ENCODE data around the gene SUN3.
"Not testable (repeated sequence)": the region's sequence is repeated elsewhere in the genome, so short reads cannot be mapped to it uniquely, and the experiment has no call there.

The SUN3 gene

GRCh38 chr7:47943676-47944474 is 85.0 kb downstream of the SUN3 start:
- DNase-seq (ENCODE audit: low read depth) = no peak

GRCh38 chr7:47942651-47943050 is 86.3 kb downstream of the SUN3 start:
- not testable (repeated sequence) for DNase-seq (ENCODE audit: low read depth)

DNA sequence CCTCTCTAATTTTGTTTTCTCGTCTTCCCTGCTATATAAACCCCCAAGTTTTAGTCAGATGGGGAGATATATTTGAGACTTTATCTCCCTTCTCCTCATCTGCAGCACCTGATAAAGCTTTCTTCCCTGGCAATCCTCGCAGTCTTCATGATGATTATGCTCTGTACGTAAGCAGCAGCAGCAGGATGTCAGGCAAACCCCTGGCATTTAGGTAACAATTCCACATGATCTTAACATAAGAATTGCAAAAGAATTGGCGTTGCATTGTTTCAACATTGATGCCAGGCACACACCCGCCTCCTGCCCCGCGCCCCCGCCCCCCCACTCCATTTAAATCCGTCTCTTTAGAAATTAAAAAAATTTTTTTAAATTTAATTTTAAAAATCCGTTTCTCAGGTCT is 86.8 kb downstream of the SUN3 start:
- DNase-seq (ENCODE audit: low read depth) = peak; percentile 42

GRCh38 chr7:47941136-47941844 is 87.6 kb downstream of the SUN3 start:
- peak; percentile 87 for DNase-seq (ENCODE audit: low read depth)

GRCh38 chr7:47940088-47941013 is 88.6 kb downstream of the SUN3 start:
- DNase-seq (ENCODE audit: low read depth) = peak; percentile 37

- DNase-seq (ENCODE audit: low read depth) = no peak
Measured at GRCh38 chr7:47939425-47940036, 89.4 kb downstream of the SUN3 start.

DNA sequence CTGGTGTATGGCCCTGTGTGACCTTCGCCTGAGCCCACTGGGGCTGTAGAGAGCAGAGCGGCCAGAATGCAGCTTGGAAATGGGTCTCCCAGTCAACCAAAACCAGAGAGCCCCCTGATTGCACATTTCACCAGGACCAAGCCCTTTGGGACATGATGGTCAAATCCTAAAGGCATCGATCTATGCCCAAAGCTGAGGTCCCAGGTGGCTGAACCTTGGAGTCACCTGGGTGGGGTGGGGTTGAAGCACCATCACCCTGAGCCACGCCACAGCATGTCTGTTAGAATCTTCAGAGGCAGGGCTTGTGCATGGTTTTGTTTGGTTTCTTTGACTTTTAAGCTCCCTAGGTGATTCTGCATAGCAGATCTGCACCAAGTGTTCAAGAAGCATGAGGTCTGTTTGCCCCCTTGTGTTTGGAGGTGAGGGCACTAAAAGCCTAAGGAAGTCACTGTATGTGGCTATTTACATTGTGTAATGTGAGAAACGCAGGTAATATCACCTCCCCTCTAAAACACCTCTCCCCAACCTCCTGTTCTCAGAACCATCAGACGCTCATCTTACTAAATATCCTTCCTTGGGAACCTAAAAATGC is 90.2 kb downstream of the SUN3 start:
- DNase-seq (ENCODE audit: low read depth) = no peak

GRCh38 chr7:47937711-47938573 is 91.0 kb downstream of the SUN3 start:
- no peak for DNase-seq (ENCODE audit: low read depth)
